Dermis blood vessel endothelial cell (primary cell): ENCODE measurements around the gene GOLGA2. TPM values are rescaled to one million over a fixed set of nuclear protein-coding genes. Genes with fewer than 3 reads are reported as not detected.
"Not testable (repeated sequence)": the region's sequence is repeated elsewhere in the genome, so short reads cannot be mapped to it uniquely, and the experiment has no call there.

ENCODE experiments used
- DNase-seq: peaks from one replicate; pipeline ENCODE4 v3.0.0; 2010
- total RNA-seq: library from RNA; depleted of rRNA; stranded (reverse); fragments of >200 nt; gene quantifications from 2 replicates; pipeline ENCODE4 v1.2.3, GENCODE V29; 2014

GOLGA2 gene
- total RNA-seq, 1 donor from 2014 or later, result 76.2 TPM

DNA sequence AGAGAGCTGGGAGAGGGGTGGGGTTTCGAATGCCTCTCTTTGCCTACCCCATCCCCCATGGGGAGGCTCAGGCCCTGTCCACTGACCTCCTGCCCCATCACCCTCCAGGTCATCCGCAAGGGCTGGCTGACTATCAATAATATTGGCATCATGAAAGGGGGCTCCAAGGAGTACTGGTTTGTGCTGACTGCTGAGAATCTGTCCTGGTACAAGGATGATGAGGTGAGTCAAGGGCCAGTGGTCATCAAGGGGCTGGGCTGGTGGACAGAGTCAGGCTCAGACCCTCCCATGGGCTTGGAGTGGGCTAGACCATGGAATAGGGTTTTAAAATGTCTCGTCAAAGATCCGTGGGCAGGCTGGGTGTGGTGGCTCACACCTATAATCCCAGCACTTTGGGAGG, 33.7 kb downstream of the GOLGA2 start:
- DNase-seq, result no peak

- DNase-seq, result no peak
These were observed 41.9 kb downstream of the GOLGA2 start for GRCh38 chr9:128233817-128234406.

GRCh38 chr9:128232528-128233428, 43.0 kb downstream of the GOLGA2 start:
- no peak for DNase-seq

DNA sequence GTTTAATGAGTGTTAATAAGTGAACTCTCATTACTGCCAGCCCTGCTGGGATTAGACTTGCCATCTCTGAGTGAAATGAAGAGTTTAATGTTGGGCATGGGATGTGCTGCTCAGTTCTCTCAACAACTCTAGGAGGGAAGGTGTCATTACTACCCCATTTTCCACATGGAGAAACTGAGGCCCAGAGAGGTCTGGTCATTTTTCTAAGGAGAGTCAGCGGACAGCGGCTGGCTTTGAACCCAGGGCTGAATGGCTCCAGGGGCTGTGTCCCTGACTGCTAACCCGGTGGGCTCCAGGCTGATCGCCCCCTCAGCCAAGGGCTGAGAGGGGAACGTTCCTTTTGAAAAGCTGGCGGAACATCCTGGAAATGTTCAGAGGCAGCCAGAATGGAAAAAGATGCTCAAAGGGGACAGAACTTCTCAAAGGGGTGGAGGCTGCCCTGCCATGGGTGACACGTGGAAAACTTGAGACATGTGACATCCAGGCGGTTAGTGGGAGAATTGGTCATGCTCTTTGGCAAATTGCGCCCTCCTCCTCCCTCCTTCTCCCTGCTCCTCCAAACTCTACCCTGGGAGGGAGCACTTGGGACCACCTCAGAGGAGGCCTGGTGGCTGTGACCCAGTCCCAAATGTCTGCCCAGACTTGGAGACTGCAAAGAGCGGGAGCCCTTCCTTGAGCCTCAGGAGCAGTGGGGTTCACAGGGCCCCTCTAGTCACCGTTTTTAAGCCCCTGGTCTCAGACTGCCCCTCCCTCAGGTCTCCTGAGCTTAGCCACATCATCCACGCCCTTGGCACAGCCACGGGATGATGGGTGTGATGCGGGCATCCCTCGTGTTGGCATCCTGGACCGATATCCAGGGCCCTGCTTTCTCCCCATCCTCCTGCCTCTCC, 43.9 kb downstream of the GOLGA2 start:
- DNase-seq, result no peak

DNA sequence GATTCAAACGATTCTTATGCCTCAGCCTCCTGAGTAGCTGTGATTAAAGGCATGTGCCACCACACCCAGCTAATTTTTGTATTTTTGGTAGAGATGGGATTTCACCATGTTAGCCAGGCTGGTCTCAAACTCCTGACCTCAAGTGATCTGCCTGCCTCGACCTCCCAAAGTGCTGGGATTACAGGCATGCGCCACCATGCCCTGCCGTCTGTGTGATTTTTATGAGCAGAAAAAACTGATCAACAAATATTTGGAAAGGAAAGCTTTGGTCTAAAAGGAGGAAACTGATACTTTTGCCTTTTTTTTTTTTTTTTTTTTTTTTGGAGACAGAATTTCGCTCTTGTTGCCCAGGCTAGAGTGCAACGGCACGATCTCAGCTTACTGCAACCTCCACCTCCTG, 44.9 kb downstream of the GOLGA2 start:
- not testable (repeated sequence) for DNase-seq

DNA sequence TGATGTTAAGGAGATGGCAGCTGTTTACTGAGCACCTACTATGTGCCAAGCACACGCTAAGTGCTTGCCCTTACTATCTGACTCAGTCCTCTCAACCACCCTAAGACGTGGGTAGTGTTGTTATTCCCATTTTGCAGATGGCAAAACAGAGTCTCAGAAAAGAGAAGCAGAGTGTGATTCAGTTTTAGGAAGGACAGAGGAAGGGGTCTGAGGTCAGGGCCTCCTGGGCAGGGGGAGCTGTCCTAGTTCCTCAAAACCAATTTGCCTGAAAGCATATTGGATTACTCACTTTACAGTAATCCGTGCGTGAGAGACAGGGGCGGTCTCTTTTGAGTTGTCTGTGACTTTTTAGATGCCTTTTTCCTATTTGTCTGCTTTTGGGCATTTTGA, 49.4 kb downstream of the GOLGA2 start:
- DNase-seq, result no peak

DNA sequence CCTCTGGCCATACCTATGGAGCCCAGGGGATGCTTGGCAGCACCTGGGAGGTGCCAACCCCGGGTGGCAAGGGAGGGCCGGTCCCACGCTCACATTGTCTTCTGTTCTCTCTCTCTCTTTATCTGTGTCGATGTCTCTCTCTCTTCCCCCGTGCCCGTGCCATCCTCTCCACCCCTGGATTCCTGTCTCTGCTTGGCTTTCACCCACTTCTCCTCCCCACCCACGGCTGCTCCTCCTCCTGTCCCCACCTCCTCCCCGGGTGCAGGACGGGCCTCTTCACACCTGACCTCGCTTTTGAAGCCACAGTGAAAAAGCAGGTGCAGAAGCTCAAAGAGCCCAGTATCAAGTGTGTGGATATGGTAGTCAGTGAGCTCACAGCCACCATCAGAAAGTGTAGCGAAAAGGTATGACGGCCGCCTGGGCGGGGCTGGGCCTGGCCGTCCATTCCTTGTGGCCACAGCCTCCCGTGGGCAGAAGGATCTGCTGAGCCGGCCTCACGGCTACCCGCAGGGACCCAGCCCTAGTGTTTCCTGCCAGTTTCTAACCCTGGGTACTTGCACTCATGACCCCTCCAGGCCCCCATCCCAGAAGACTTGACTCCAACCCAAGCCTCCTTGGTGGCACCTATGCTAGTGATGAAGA, 49.9 kb downstream of the GOLGA2 start:
- no peak for DNase-seq

GRCh38 chr9:128224877-128225276, 50.9 kb downstream of the GOLGA2 start:
- no peak for DNase-seq

GRCh38 chr9:128222880-128223670, 52.7 kb downstream of the GOLGA2 start:
- no peak for DNase-seq

DNA sequence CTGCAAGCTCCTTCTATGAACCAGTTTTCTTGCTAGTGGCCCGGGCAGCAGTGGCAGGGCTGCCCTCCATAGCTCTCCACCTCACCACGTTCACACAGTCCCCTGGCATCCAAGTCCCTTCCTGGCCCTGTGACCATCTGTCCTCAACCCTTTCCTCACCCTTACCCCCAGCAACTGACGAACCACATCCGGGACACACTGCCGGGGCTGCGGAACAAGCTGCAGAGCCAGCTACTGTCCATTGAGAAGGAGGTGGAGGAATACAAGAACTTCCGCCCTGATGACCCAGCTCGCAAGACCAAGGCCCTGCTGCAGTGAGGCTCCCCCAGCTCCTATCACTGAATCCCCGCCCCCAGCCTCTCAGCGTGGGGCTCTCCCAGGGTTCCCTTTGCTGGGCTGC, 53.8 kb downstream of the GOLGA2 start:
- DNase-seq, result no peak

DNA sequence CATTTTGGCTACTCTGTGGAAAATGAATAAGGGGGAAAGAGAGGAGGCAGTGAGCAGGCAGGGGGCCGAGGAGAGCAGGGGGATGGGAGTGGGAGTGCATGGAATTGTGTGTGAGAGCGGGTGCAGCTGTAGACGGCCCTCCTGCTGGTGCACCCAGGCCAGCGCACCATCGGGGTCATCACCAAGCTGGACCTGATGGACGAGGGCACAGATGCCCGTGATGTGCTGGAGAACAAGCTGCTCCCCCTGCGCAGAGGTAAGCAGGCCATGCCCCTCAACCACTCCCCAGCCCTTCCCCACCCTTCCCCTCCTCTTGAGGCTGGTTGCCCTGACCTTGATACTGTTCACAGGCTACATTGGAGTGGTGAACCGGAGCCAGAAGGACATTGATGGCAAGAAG, 56.0 kb downstream of the GOLGA2 start:
- DNase-seq, result no peak

- DNase-seq, result peak; percentile 92
These were observed 57.1 kb downstream of the GOLGA2 start for GRCh38 chr9:128218518-128219389.

- DNase-seq, result no peak
These were observed 57.7 kb downstream of the GOLGA2 start for GRCh38 chr9:128218172-128218517.

GRCh38 chr9:128216781-128217553, 58.8 kb downstream of the GOLGA2 start:
- no peak for DNase-seq

DNA sequence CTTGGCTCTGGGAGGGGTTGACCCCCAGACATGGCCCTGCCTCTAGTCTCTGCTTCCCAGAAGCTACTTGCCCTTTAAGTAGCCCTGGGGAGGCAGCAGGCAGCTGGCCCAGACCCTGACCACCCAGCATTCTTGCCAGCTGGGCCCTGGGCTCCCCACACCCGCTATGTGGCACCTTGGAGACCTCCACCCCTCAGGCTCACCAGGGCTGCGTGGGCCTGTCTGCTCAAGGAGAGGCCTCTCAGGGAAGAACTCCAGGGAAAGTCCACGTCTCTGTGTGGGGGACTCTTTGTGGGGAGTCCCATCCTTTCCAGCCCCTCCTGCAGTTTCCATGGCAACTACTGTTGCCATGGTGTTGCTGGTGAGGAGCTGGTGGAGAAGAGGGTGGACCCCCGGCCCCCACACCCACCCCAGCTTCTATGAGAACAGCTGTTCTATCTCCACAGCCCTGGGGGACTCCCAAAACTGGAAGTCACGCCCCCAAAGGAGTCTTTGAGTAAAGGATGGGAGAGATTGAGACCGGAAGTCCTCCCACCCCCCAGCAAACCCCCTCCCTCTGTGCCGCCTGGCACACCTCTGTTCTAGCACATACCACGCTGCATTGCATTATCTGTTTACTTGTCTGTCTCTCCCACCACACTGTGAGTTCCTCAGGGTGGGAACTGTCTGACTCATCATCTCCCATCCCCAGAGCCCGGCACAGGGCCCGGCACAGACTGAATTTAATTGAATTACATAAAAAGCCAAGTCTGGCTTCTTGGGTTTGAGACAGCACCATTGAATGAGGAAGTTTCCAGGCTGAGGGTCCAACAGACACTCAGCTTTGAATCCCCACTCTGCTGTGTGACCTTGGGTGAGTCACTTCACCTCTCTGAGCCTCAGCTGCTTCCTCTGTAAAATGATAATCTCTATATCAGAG, 60.1 kb downstream of the GOLGA2 start:
- DNase-seq, result peak; percentile 53

GRCh38 chr9:128214571-128215490, 61.0 kb downstream of the GOLGA2 start:
- no peak for DNase-seq

DNA sequence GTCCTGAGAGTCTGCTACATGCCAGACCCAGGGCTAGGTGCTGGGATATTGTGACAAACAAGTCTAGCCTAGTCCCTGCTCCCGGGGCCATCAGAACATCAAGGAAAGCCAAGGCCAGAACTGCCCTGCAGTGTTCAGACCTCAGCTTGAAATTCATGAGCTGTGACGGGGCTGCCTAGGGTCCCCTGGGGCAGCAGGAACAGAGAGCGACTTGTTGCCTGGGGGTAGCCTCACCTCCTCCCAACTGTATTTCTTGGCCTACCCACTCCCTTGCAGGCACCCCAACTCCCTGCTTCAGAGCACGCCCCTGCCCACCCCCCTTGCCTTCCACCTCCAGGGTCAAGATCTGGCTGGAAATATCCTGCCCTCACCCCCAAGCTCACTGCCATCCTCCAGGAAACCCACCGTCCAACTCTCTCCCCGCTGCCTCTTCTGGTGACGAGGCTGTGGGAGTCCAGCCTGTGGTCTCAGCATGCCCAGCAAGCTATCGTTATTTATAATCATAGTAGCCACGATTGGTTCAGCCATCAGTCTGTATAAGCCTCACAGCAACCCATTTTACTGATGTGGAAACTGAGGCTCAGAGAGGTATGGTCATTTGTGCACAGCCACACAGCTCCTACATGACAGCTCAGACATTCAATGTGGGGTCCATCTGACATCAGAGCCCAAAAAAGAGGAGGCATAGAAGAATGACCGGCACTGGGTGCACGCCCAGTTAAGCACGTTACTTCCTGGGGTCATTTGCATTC, 61.9 kb downstream of the GOLGA2 start:
- DNase-seq, result no peak
